Hematopoietic multipotent progenitor cell treated with erythropoietin and hydrocortisone succinate and interleukin-3 and kit ligand, for 4 days (in vitro differentiated cells): ENCODE results near the gene DZIP1.
"Not testable (repeated sequence)": the region's sequence is repeated elsewhere in the genome, so short reads cannot be mapped to it uniquely, and the experiment has no call there.

Source experiments
- DNase-seq: peaks from one replicate; pipeline ENCODE4 v3.0.0-alpha.2; 2015

DZIP1 gene, protein sequence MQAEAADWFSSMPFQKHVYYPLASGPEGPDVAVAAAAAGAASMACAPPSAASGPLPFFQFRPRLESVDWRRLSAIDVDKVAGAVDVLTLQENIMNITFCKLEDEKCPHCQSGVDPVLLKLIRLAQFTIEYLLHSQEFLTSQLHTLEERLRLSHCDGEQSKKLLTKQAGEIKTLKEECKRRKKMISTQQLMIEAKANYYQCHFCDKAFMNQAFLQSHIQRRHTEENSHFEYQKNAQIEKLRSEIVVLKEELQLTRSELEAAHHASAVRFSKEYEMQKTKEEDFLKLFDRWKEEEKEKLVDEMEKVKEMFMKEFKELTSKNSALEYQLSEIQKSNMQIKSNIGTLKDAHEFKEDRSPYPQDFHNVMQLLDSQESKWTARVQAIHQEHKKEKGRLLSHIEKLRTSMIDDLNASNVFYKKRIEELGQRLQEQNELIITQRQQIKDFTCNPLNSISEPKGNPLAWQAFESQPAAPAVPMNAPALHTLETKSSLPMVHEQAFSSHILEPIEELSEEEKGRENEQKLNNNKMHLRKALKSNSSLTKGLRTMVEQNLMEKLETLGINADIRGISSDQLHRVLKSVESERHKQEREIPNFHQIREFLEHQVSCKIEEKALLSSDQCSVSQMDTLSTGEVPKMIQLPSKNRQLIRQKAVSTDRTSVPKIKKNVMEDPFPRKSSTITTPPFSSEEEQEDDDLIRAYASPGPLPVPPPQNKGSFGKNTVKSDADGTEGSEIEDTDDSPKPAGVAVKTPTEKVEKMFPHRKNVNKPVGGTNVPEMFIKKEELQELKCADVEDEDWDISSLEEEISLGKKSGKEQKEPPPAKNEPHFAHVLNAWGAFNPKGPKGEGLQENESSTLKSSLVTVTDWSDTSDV

DNA sequence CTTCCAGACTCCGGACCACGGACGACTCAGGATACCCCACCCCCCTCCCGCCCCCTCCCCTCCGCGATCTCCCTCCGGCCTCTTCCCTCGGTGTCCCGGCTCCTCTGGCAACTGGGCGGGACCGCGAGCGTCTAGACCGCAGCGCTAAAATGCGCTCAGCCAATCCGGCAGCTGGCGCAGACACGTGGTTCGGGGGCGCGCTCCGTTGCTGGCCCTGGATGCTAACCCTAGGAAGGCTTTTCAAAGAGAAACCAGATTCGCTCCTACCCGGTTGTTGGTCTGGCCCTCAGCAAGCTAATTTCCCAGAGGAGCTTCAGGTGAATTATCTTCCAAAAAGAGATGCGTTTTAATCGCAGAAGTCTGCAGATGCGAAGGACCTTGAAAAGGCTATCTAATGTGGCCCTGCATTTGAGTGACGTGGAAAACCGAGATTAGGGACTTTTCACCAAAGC, at the start of gene DZIP1:
TSS of gene DZIP1 (minus strand) at position 106 of the 452 bp plus-strand sequence. CDS start 2,677 bp downstream, outside the sequence.
- peak; percentile 67 for DNase-seq

DNA sequence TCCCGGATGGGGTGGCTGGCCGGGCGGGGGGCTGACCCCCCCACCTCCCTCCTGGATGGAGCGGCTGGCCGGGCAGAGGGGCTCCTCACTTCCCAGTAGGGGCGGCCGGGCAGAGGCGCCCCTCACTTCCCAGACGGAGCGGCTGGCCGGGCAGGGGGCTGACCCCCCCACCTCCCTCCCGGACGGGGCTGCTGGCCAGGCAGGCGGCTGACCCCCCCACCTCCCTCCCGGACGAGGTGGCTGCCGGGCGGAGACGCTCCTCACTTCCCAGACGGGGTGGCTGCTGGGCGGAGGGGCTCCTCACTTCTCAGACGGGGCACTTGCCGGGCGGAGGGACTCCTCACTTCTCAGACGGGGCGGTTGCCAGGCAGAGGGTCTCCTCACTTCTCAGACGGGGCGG, 46.5 kb upstream of the DZIP1 start:
- not testable (repeated sequence) for DNase-seq

DNA sequence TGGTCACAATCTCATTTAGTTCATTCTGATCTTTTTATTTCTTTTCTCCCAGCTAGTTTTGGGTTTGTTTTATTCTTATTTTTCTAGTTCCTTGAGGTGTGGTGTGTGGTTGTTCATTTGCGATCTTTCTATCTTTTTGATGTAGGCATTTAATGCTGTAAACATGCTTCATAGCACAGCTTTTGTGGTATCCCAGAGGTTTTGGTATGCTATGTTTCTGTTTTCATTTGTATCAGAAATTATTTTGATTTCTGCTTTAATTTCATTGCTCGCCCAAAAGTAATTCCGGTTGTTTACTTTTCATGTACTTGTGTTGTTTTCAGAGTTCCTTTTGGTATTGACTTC, 45.0 kb upstream of the DZIP1 start:
- no peak for DNase-seq

DNA sequence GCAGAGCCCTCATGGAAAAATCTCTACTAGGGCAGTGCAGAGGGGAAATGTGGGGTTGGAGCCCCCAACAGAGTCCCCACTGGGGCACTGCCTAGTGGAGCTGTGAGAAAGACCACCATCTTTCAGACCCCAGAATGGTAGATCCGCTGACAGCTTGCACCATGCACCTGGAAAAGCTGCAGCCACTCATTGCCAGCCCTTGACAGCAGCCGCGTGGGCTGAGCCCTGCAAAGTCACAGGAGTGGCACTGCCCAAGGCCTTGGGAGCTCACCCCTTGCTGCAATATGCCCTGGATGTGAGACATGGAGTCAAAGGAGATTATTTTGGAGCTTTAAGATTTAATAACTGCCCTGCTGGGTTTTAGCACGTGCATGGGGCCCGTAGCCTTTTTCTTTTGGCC, 40.5 kb upstream of the DZIP1 start:
- not testable (repeated sequence) for DNase-seq

DNA sequence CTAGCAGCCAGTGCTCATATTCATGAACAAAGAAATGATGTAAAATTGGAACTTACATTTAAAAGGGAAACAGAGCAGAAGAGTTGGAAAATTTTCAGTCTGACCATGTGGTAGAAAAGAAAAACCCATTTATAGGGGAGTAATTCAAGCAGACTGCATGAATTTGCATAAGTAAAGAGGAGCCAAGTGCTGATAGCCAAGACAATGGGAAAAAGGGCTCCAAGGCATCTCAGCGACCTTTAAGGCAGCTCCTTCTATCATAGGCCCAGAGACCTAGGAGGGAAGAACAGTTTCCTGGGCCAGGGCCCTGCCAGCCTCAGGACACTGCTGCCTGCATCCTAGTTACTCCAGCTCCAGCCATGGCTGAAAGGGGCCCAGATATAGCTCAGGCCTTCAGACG, 39.9 kb upstream of the DZIP1 start:
- DNase-seq, result no peak

DNA sequence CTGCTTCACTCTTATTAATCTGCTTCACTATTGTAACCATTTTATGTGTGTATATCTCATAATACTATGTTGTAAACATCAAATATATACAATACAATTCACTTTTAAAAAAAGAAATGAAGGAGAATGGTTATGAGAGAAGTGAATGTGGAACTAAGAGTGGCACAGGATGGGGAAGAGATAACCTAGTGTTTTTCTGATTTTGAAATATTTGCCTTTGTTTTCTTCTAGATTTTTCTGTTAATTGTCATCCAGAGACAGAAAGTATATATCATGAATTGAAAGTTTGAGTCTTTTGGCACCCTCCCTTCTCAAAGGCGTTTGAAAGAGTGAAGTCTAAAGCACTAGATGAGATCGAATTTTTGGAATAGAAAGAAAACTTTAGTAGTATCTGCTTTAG, 35.2 kb upstream of the DZIP1 start:
- DNase-seq, result no peak

DNA sequence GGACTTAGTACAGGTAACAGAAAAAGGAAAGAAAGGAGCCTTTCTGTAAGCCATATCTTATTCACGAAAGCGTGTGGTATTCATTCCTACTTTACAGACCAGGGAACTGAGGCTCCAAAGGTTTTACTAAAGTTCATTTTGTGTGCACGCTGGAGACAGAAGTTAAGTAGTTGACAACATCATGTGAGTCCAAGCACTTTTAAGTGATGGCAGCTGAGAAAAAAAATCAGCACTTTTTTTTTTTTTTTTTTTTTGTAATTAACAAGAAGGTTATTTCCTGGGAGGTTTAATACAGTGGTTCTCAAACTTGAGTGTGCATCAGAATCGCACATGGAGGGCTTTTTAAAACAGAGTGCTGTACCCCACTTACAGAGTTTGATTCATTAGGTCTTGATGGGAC, 34.5 kb upstream of the DZIP1 start:
- DNase-seq, result no peak

DNA sequence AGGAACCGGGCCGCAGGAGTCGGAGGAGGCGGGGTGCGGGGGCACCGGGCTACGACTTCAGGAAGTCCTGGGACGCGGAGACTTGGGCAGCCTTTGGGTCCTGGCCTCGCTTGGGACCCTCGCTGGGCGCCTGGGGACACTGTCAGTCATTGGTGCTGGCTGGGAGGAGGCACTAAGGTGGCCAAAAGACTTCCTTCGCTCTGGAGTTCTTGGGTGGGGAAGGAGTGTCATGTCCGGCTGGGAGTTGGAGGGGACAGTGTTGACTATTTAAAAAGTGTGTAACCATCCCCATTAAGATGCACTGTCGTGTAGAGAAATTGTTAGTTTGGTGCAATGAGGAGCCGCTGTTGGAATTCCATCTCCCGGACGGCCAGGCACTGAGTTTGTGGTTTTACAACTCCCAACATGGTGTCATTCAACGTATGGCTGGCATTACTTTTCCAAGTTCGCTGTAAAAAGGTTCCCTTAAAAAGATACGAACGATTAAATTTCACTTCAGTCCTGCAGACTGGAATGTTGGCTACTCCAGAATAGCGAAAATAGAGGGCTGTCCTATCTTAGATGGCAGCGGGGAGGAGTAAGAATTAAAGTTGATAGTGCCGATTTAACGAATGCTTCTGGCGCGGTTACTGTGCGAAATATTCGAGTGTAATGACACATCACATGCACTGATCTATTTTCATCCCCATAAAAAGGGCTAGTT, 33.2 kb upstream of the DZIP1 start:
- DNase-seq, result peak; percentile 60

DNA sequence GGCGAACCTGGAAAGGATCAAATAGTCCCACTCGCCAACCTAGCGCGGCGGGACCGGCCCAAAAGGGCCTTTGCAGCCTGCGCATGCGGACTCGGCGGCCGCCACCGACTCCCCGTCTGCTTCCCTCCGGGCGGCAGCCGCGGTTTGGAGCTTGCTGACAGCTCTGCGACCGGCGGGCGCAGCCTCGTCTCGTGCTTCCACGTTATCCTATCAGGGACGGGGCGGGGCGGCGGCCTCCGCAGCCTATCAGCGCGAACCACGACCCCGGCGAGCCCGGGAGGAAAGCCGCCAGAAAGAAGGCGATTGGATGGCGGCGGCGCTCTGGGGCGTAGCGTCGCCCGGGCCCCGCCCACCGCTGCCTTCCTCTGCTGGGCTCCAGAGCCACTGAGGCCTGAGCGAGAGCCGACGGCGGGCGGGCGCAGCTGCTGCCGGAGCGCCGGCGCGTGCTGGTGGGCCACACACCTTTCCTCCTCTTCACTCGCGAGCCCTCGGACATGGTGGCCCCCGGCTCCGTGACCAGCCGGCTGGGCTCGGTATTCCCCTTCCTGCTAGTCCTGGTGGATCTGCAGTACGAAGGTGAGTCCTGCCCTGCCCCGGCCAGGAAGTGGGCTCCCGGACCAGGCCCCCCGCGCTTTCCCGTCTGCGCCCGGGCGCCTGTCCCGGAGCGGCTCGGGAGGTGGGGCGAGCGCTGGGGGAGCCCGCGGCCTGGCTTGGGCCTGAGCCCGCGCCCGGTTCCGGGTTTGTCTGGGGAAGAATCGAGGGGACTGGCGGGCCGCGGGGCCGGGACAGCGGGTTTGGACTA, 32.5 kb upstream of the DZIP1 start, which contains the start of gene DNAJC3:
TSS of gene DNAJC3 (plus strand) at position 378 of the 802 bp plus-strand sequence. CDS start at position 495, 117 bp downstream.
- DNase-seq, result peak; percentile 99

DNA sequence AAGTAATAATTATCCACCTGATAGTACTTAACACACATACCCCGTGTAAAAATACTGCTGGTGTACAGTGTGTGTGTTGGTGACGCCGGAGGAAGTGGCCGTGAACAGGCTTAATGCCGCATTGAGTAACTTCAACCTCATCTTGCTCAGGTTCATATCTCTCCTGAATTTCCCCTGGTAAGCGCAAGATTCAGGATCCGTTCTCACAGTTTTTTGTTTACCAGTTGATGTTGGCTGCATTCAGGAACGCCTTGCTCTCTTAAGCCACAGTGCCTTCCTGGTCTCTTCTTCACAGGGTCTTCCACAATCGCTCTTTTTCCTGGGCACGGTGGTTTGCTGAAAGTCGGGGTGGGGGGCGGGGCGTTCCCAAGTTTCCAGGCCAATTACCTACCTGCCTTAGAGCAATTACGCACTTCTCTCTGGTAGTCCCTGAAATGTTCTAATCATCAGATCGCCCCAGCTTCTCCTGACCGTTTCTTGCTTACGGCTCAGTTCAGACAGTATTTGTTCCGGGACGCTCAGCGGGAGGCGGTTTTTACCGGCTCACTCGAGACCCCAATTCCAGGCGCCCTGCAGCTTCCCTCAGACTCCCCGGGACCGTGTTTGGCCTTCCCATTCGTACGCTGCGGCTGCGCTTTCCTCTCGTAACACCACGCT, 31.7 kb upstream of the DZIP1 start:
- peak; percentile 68 for DNase-seq

DNA sequence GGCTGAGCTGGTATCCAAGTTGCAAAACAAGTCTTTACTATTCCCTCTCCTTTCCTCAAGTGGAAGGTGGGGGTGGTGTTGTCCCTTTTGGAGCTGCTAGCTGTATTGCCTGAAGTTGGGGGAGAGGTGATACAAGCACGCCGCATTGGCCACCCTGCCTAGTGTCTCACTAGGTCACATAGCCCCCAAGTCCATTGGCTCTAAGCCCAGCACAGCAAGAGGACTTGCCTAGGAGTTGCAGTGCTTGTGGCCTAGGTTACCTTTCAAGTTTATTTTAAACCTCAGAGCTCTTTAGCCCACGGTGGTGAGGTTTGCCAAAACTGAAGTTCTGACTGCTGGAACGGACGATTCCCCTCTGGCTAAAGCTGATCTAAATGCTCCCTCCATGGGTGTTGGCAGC, 27.1 kb upstream of the DZIP1 start:
- DNase-seq, result no peak

DNA sequence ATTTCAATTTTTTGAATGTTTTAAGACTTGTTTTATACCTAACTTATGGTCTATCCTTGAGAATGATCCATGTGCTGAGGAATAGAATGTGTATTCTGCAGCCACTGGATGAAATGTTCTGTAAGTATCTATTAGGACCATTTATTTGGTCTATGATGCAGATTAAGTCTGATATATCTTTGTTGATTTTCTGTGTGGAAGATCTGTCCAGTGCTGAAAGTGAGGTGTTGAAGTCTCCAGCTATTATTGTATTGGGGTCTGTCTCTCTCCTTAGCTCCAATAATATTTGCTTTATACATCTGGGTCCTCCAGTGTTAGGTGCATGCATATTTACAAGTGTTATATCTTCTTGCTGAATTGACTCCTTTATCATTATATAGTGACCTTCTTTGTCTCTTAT, 22.7 kb upstream of the DZIP1 start:
- not testable (repeated sequence) for DNase-seq

DNA sequence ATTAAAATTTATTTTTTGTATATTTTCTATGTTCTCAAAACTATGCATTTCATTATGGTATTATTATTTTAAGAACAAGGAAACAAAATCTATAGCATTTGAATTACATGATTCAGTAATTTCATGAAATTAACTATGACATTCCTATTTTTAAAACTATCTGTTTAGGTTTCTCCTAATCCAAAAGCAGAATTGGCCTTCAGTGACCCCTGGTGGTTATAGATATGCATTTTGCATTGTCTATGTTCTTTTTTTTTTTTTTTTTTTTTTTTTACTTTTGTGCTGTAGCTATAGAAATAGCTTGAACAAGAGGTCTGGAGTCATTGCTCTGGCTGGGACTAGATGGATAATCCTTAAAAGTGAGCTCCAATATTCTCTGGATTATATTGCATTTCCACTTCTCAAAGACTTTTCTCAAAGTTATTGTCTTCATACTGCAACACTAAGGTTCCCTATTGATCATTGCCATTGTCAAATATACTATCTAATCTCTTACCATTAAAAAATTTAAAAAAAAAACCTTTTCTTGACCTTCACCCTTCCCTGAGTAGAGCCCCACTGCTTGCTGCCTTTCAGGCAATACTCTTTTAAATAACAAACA, 16.6 kb upstream of the DZIP1 start:
- peak; percentile 84 for DNase-seq

DNA sequence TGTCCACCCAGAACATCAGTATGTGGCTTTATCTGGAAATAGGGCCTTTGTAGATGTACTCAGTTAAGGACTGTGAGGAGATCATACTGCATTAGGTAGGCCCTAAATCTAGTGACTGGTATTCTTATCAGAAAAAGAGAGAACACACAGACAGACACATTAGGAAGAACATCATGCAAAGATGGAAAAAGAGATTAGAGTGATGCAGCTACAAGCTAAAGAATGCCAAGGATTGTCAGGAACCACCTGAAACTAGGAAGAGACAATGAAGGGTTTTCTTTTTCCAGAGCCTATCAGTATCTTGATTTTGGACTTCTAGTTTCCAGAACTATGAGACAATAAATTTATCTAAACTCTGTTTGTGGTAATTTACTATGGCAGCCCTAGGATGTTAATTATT, 15.0 kb upstream of the DZIP1 start:
- DNase-seq, result no peak

DNA sequence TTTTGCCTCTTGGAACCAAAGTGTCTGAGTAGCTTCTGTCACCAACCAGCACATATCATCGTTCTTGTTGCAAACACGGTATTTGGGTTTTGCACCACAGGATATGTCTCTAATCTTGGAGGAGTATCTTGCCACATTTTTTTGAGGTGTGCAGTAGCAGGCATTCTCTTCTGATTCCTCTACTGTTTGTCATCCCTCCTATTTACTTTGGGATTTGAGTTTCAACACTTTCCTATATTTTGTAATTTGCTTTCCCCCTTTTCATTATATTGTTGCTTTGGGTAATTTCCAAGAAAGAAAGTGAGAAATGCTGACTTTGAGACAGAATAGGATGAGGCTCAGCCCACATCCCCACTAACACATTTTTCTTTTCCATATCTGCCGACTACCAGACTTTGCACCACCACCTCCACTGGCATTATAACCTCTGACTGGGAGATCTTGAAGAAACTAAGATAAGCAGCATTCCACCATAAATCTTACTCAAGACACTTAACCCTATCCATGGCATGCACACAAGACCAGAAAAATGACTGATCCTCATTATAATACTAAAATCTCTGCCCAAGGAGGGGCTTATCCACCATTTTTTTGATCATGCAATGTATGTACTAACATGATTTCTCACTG, 12.0 kb upstream of the DZIP1 start:
- peak; percentile 42 for DNase-seq

DNA sequence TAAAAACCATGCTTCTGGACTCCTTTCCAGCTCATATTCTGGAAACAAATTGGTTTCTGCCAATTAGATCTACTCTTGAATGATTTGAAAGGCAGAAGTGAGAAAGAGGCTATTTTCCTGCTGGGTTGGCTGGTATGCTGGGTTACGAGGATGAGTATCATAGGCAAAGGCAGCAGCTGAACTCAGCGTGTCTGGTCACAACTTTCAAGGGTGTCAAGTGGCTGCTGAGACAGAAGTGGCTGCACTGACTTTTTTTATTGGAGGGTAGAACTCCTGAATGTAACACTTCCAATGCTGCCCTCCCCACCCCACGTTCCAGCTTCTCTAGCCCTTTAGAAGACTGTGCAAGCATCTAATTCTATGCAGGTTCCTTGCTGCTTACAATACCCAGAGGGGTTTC, 8.3 kb upstream of the DZIP1 start:
- DNase-seq, result no peak

DNA sequence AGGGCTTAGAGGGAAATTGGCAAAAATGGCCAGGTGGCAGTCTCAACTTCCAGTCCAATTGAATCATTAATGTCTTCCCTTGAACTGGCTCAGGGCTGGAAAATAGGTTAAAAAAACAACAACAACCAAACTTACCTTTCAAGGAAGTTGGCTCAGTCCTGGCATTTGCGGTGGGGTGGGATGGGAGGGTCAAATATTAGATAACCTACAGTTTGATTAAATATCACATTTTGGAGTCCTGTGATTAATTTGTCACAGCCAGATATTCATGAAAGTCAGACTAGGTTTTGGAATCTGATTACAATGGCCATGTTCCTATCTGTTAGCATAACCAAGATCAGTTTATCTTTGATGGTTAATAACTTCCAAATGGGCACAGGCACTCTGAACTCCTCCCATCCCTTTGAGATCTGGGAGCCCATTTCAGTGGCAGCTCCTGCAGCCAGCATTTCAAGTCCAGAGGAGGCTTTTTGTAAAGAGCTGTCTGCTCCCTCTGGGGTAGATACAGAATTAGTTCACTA, 7.8 kb upstream of the DZIP1 start:
- no peak for DNase-seq

DNA sequence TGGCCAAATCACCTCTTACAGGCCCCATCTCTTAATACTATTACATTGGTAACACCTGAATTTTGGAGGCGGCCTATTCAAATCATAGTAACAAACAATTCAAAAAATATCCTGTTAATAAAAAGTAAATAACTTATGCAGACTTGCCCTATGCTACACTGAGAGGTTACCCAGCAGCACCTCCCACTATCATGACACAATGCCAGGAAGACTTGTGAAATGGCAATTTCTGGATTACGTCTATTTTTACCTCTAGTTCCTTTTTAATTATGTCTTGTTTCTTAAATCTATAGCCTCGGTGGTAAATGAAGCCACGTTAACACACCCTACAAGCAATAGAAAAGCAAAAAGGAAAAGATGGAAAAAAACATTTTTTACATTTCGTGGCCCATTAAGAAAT, 6.2 kb upstream of the DZIP1 start:
- DNase-seq, result peak; percentile 14

DNA sequence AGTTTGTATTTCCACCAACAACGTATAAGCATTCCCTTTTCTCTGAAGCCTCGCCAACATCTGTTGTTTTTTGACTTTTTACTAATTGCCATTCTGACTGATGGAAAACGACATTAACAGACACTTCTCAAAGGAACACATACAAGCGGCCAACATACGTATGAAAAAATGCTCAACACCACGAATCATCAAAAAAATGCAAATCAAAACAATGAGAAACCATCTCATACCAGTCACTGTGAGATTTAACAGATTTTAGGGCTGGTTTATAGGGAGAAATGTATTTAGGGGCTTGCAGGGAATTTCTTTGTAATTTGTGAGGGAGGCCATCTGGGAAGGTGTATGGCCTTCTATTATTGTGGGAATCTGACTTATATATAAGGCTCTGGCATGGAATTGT, 2.8 kb upstream of the DZIP1 start:
- DNase-seq, result no peak

DNA sequence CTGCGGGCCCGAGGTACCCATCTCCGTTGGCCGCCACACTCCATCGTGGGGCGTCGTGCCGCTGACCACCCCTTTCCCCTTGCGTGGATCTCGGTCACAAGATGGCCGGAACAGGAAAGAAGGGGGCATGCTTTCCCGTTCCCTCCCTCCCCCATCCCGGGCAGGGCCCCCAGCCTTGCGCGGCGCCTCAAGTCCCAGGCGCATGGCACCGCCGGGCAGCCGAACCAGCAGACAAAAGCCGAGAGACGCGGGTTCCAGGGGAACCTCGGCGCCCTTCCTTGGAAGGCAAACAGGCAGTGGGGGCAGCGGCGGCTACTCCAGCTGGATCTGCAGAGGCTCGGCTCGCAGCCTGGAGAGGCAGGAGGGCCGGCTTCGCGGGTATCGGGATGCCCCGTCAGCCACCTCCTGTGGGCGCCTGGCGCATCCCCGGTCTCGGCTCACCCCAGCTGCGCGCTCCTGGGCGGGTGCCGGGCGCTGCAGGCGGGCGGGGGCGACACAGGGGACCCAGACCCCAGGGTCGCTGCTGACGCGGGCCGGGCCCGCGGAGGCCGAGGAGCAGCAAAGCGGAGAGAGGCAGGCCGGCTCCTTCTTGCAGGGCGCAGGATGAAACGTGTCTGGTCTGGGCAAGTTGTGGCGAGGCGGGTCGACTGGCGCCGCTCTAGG, 439 bp downstream of the DZIP1 start:
- DNase-seq, result peak; percentile 21
